ENCODE results near the gene TAC3.

Gene TAC3

GRCh38 chr12:56999456-56999855 lies 16.9 kb downstream of the TAC3 start:
- TF ChIP-seq CTCF (IDR thresholded peaks at IDR 0.05) = no peak
- no peaks in the 10 kb centered on the region for H3K27me3 ChIP-seq
- H3K36me3 ChIP-seq = peaks cover 22% of the 10 kb centered on the region
- no peaks in the 10 kb centered on the region for H3K4me1 ChIP-seq (ENCODE audit: control insufficient read depth in 1 of 2, insufficient read depth in 1 of 2, low read depth in 1 of 2, low read length in 1 of 2)
- no peak overlapping the region for H3K27ac ChIP-seq
- no peaks in the 10 kb centered on the region for H3K9me3 ChIP-seq
- no peak overlapping the region for H3K4me3 ChIP-seq (ENCODE audit: low read depth in 1 of 2, low read length in 1 of 2)

- TF ChIP-seq CTCF (IDR thresholded peaks at IDR 0.05) = no peak
- H3K4me3 ChIP-seq (ENCODE audit: low read depth in 1 of 2, low read length in 1 of 2) = no peak overlapping the region
- H3K27ac ChIP-seq = no peak overlapping the region
- H3K9me3 ChIP-seq = no peaks in the 10 kb centered on the region
- peaks cover 18% of the 10 kb centered on the region for H3K36me3 ChIP-seq
- H3K4me1 ChIP-seq (ENCODE audit: control insufficient read depth in 1 of 2, insufficient read depth in 1 of 2, low read depth in 1 of 2, low read length in 1 of 2) = no peaks in the 10 kb centered on the region
- H3K27me3 ChIP-seq = no peaks in the 10 kb centered on the region
Observed at GRCh38 chr12:56998981-56999380, 17.3 kb downstream of the TAC3 start.

- Histone ChIP-seq H3K4me1 (ENCODE audit: control insufficient read depth in 1 of 2, insufficient read depth in 1 of 2, low read depth in 1 of 2, low read length in 1 of 2) (no peaks in the 10 kb centered on the region), H3K36me3 (peaks cover 11% of the 10 kb centered on the region), H3K27me3 (no peaks in the 10 kb centered on the region), H3K27ac (no peak overlapping the region), H3K4me3 (ENCODE audit: low read depth in 1 of 2, low read length in 1 of 2) (no peak overlapping the region), H3K9me3 (no peaks in the 10 kb centered on the region)
- no peak for TF ChIP-seq CTCF (IDR thresholded peaks at IDR 0.05)
Observed at GRCh38 chr12:56998316-56998715, 18.0 kb downstream of the TAC3 start.

GRCh38 chr12:56996793-56997545 lies 19.4 kb downstream of the TAC3 start:
- no peaks in the 10 kb centered on the region for H3K4me1 ChIP-seq (ENCODE audit: control insufficient read depth in 1 of 2, insufficient read depth in 1 of 2, low read depth in 1 of 2, low read length in 1 of 2)
- no peaks in the 10 kb centered on the region for H3K9me3 ChIP-seq
- H3K27ac ChIP-seq = no peak overlapping the region
- no peaks in the 10 kb centered on the region for H3K36me3 ChIP-seq
- no peaks in the 10 kb centered on the region for H3K27me3 ChIP-seq
- no peak overlapping the region for H3K4me3 ChIP-seq (ENCODE audit: low read depth in 1 of 2, low read length in 1 of 2)
- no peak for TF ChIP-seq CTCF (IDR thresholded peaks at IDR 0.05)

GRCh38 chr12:56995930-56996496 lies 20.3 kb downstream of the TAC3 start:
- Histone ChIP-seq H3K9me3 (no peaks in the 10 kb centered on the region), H3K4me3 (ENCODE audit: low read depth in 1 of 2, low read length in 1 of 2) (no peak overlapping the region), H3K36me3 (no peaks in the 10 kb centered on the region), H3K27ac (no peak overlapping the region), H3K4me1 (ENCODE audit: control insufficient read depth in 1 of 2, insufficient read depth in 1 of 2, low read depth in 1 of 2, low read length in 1 of 2) (peaks cover 0 to 6% of the 10 kb centered on the region in 2 experiments), H3K27me3 (no peaks in the 10 kb centered on the region)
- no peak for TF ChIP-seq CTCF (IDR thresholded peaks at IDR 0.05)
